CD4-positive, alpha-beta T cell treated with Interferon alpha-2 for 1 hour (primary cell): ENCODE measurements around the gene NT5DC2.
"Not testable (repeated sequence)": the region's sequence is repeated elsewhere in the genome, so short reads cannot be mapped to it uniquely, and the experiment has no call there.

ENCODE experiments used
- DNase-seq, 2 donors: peaks; one replicate each; pipeline ENCODE4 v3.0.0-alpha.2; 2020 to 2022

Gene NT5DC2

DNA sequence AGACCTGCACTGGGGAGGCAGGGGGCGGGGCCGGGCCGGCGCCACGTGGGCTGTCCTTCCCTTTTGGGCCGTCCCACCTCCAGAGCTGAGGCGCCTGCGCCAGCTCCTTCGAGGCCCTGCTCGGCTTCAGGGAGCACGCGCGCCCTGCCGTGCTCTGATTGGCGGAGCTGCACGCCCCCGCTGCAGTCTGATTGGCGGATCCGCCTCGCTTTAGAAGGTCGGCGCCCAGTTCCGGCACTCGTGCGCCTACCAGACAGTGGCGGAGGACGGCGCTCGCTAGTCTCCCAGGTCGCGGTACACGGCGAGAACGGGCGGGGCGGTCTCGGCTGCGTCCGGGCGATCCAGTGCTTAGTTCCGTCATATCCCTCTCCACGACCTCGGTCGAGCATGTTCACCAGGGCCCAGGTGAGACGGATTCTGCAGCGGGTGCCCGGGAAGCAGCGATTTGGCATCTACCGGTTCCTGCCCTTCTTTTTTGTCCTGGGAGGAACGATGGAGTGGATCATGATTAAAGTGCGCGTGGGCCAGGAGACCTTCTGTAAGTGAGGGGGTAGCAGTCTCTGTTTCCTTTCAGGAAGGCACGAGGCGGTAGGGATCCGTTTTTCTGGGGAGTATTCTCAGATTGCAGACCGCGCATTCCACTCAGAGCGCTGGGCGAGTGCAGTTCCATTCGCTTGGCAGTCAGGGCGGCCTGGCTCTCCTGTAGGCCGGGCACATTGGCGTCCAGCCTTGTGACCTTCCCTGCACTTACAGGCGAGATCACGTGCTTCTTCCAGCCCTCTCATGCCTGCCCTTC is 2.9 kb upstream of the NT5DC2 start, which contains the start of gene UQCC5:
UQCC5 (plus strand) TSS at position 237 of the 796 bp plus-strand sequence; CDS start at position 388, 151 bp downstream.
- peak; percentile 98 for DNase-seq

GRCh38 chr3:52536112-52536368 is 2.4 kb upstream of the NT5DC2 start:
- DNase-seq = no peak

GRCh38 chr3:52535411-52536111 is 1.9 kb upstream of the NT5DC2 start:
- DNase-seq = no peak

GRCh38 chr3:52534281-52535183 is 875 bp upstream of the NT5DC2 start:
- DNase-seq = no peak

DNA sequence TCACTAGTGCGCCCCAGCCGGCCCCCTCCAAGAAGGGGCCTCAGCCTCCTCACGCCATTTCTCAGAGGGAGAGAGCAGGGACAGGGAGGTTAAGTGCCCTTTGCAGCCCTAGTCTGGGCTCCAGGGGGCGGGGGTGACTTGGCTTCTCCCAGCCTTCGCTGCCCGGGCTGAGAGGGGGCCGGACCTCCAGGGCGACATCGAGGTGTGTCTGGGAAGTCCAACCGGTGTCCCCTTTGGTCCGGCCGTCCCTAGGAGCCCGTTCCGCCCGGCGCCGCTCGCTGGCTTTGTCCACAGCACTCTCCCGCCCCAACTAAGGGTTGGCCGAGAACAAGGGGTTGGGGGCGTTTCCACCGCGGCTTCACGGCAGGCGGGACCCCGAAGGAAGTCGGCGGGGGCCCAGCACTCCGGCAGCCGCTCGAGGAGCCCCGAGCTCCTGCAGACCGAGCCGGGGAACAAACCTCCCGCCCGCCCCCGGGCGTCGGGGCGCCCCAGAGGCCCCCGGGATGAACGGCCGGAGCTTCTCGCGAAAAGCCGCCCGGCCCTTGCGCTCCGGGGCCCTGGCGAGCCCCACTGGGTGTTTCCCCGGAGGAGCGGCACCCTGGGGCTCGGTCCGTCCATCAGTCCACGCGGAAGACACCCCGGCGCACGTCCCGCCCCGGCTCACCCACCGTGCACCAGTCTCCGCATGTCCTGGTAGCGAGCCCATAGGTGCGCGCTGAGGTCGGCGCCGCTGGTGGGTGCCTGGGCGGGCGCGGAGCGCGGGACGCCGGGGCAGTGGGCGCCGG is 627 bp downstream of the NT5DC2 start:
- peak in 1 of 2 donors; percentile 30 for DNase-seq

GRCh38 chr3:52532517-52532837 is 1.2 kb downstream of the NT5DC2 start:
- peak in 1 of 2 donors; percentile 35 for DNase-seq

DNA sequence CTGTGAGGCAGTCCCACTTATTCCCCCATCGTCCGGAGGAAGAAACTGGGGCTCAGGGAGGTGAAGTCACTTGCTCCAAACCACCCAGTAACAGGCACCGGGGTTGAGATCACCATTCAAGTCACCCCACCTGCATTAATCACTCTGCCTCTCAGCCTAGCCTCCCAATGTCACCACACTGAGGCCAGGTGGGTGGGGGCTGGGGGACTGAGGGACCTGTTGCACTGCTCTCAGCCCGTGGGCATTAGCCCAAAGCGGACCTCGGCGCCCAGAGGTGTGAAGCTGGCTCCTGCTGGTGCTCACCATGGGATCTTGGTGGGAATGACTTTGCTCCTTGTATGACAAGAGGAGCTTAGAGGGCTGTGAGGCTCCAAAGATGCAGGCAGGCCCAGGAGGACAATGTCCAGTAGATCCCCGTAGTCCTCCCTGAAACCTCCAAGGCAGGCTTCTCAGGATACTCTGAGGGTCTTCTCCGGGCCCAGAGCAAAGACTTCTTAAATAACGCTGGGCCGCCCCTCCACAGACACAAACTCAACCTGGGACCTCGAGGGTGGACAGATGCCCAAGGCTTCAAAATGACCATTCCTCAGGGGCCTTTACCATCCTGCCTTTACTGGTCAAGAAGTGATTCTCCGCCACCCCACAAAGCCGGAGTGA is 1.7 kb downstream of the NT5DC2 start:
- DNase-seq = no peak

DNA sequence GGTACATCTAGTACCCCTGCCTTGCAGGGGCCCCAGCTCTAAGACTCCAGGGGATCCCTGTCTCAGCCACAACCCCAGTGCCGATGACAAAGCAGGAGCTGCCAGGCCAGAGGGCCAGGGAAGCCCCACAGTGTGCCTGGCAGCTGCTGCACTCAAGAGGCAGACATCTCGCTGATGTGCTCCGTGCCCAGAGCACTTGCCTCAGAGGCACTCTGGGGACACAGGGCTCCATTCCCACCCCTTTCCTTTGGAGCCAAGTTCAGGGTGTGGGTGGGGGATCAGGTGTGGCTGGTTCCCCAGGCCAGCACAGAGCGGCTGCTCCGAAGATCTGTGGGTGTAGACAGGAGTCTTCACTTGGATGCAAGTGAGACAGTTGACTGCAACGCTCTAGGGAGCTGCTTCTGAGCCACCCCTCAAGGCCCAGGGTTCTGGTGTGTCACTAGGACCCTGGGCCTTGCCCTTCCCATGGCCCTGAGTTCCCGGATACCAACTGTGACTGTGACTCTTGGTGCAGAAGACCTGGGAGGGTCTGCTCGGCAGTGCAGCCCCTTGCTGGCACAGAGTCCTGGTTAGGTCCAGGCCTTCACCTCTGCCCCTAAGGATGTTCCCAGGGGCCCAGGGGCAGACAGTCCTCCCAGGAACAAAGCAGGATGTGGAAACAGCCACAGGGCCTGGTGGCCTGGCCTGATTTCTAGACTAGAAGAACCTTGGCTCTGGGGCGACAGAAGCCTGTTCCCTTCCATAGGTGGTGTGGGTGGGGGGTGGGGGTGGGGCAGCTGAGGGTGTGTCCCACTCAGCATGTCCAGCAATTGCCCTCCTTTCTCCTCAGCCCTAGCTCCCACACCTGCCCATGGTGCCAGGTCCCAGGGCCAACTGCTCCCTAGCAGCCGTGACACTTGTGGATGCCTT is 2.5 kb downstream of the NT5DC2 start:
- no peak for DNase-seq

DNA sequence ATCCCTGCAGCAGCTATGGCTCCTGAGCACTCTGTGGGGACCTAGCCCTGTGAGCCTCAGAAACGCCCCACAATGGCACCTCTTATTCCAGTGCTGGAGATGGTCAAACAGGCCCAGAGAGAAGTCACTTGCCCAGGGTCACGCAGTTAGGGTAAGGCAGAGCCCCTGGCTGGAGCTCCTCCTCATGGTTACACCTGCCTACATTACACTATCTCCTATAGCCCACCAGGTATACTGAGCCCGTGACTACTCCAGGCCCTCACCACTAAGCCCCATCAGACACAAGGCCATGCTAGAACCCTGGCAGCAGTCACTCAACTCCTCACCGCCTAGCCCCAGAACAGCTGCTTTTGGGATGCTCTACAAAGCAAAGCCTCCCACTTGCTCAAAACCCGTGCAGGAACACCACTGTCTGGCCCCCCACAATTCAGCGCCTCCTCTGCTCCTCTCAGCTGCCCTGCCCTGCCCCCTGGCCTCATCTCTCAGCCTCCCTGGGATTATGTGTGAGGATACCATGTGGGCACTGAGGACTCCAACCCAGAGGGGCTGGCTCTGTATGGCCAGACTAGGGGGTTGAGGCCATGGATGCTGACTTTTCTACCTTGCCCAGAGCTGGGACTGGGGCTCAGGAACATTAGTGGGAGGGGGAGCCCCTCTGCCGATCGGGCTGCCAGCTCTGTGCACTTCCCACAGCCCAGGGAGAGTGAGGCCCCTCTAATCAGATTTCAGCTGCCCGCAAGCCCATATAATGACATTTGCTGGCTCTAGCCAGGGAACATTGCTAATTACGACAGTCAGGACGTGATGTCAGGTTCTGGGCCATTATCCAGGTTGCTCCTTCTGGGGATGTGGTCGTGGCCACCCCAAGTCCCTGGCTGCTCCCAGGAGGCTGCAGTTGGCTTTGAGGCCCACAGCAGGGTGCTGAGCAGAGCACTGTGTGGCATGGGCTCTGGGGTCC is 4.0 kb downstream of the NT5DC2 start:
- DNase-seq = no peak

DNA sequence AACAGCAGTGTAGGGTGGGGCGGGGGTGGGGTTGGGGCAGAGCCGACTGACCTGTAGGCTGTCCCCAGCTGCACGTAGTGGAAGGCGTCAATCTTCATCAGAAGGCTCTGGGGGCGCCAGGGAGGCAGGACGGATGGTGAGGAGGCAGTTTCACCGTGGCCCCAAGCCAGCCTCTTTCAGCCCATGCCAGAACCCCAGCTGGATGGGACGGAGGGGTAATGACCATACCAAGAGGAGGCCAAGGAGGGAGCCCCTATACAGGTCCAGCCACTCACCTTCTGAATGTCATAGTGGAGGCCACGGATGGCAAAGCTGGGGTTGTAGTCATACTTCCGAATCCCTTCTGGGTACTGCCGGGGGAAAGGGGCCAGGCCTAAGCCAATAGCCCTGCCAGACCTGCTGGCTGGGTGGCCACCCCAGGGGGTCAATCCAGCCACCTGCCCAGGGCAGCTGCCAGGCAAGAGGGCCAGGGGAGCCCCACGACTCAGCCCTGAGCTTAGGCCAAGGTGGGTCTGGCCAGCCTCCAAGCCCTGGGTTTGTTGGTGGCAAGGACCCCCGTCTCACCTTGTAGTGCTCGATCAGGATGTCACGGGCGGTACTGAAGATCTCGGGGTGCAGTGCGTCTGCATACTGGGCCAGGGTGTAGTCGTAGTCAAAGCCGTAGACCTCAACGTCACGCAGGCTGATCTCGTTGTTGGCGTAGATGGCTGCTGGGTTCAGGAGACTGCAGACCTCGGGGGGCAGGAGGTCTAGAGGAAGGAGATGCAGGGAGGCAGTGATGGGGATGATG is 4.9 kb downstream of the NT5DC2 start:
- no peak for DNase-seq

GRCh38 chr3:52527732-52528585 is 5.7 kb downstream of the NT5DC2 start:
- DNase-seq = no peak

DNA sequence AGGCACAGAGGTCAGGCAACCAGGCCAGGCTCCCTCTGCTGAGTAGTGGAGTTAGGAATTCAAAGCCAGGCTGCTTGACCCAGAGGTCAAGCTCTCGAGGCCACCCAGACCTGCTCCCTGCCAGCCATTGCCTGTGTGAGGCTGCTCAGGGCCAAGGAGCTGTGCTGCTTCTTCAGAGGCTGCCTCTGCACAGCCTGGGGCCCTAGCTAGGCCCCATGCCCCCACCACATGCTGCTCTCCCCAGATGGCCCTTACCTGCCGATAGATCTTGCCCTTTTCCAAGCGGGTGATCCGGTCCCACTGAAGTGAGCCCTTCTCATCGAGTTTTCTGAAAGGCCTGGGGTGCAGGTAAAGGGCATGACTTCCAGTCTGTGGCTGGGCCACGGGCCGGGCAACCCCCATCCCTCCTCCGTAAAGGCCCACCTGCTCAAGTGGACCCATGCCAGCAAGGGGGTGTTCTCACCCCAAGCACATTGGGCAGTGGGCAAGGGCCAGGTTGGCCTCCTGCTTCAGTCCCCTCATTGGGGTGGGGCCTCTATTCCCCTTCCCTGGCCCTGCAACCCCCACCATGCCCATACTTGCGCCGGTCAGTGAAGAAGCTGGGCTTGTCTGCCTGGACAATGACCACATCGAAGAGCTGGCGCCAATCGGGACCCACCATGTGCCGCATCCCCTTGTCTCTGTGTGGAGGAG is 6.5 kb downstream of the NT5DC2 start:
- DNase-seq = no peak

DNA sequence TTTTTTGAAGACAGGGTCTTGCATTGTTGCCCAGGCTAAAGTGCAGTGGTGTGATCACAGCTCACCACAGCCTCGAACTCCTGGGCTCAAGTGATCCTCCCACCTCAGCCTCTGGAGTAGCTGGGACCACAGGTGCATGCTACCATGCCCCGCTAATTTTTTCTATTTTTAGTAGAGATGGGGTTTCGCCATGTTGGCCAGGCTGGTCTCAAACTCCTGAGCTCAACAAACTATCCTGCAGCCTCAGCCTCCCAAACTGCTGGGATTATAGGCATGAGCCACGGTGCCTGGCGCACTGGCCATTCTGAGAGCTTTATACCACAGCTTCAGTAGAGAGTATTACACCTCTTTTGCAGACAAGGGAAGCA is 7.0 kb downstream of the NT5DC2 start:
- not testable (repeated sequence) for DNase-seq

- no peak for DNase-seq
Measured at GRCh38 chr3:52525680-52526561, 7.7 kb downstream of the NT5DC2 start.

DNA sequence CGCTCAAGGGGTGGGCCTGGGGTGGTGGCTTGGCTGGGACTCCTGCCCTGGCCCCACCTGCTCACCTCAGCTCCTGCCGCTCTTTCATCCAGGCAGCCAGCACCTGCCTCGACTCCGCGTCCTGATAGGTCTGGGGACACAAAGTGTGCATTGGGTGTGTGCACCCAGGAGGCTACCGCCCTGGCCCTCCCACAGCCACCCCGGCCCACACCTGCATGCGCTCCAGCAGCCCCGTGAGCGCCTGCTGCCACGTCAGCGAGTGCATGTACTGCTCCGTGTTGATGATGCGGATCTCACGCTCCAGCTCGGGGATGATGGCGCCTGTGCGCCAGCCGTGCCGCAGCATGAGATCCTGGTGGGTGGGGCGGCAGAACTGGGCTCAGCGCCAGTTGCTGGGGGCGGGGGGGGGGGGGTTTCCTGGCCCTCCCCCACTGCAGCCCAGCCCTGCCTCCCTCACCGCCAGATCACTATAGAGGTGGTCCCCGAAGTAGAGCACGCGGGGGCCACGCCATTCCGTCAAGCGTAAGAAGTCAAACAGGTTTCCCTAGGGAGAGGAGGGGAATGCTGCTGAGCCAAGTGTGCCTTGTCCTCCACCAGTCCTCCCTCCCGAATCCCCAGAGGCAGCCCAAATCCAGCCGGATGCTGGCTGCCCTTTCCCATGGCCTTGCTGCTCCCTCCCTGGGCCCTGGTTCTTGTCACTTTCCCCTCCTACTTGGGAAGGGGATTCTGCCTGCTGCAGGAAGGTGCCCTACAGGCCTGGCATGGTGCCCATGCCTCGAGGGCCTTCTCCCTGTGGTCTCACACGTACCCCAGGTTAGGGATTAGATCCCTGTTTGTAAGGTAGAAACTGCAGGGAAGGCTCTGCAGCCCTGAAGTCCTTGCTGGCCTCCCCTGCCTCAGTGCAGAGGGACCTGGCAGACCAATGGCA is 8.6 kb downstream of the NT5DC2 start:
- DNase-seq = no peak
